ENCODE measurements around the gene BCL2L1. TPM values are rescaled to one million over a fixed set of nuclear protein-coding genes. Genes with fewer than 3 reads are reported as not detected.
"Not testable (repeated sequence)": the region's sequence is repeated elsewhere in the genome, so short reads cannot be mapped to it uniquely, and the experiment has no call there.

Gene BCL2L1
- total and polyA plus RNA-seq, 10 donors, result 18.7 to 167 (median 87.6) TPM

GRCh38 chr20:31670371-31671228, 52.1 kb downstream of the BCL2L1 start:
- WGBS, 5 donors, result 55 to 80% (median 76%) methylated on average over 9 to 10 of the region's 10 CpGs
- Histone ChIP-seq H3K4me3 (no peak overlapping the region), H3K9me3 (no peaks in the 10 kb centered on the region), H3K36me3 (peaks cover 0 to 52% (median 4%) of the 10 kb centered on the region in 6 donors), H3K27me3 (replicated peaks in 1 of 7) (no peaks in the 10 kb centered on the region), H3K4me1 (peaks cover 39 to 100% (median 89%) of the 10 kb centered on the region in 6 donors), H3K27ac (peak overlapping the region; percentile 23 to 95 (median 79))
- intact Hi-C loops (cut with DNase I; ENCODE audit: low total_unique reads), result no loop called here
- TF ChIP-seq POLR2A (IDR thresholded peaks at IDR 0.05), result no peak
- no peak for TF ChIP-seq CTCF (IDR thresholded peaks at IDR 0.05 in 8 of 11, conservative IDR thresholded peaks at IDR 0.05 in 3 of 11)
- no peak for TF ChIP-seq POLR2AphosphoS5 (IDR thresholded peaks at IDR 0.05)
- no peak for DNase-seq

DNA sequence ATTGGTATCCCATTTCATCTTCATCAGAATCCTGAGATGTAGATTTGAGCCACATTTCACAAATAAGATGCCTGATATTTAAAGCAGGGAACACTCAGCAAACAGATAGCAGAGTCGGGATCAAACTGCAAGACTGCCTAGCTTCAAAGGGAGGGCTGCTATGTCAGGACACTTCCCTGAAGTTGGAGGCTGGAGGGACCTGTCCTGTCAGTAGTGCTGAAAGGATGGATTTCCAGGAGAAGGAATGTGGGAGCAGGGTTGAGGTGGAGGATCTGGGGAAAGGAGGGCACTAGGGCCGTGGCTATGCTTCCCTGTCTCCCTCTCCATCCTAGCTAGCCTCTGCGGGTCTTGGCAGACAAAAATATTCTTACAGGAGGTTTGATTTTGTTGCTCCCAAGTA, 52.8 kb downstream of the BCL2L1 start:
- 73 to 85% (median 79%) methylated on average over 3 of the region's 3 CpGs for WGBS, 5 donors
- Histone ChIP-seq H3K4me3 (no peak overlapping the region), H3K4me1 (peaks cover 37 to 100% (median 88%) of the 10 kb centered on the region in 6 donors), H3K27me3 (replicated peaks in 1 of 7) (no peaks in the 10 kb centered on the region), H3K36me3 (peaks cover 0 to 60% (median 9%) of the 10 kb centered on the region in 6 donors), H3K27ac (peak overlapping the region in 7 of 8 donors; percentile 64 to 95 (median 81)), H3K9me3 (no peaks in the 10 kb centered on the region)
- no peak for DNase-seq
- intact Hi-C loops (cut with DNase I; ENCODE audit: low total_unique reads), result no loop called here
- TF ChIP-seq POLR2AphosphoS5 (IDR thresholded peaks at IDR 0.05) (no peak), POLR2A (IDR thresholded peaks at IDR 0.05) (no peak), CTCF (IDR thresholded peaks at IDR 0.05 in 8 of 11, conservative IDR thresholded peaks at IDR 0.05 in 3 of 11) (no peak)

DNA sequence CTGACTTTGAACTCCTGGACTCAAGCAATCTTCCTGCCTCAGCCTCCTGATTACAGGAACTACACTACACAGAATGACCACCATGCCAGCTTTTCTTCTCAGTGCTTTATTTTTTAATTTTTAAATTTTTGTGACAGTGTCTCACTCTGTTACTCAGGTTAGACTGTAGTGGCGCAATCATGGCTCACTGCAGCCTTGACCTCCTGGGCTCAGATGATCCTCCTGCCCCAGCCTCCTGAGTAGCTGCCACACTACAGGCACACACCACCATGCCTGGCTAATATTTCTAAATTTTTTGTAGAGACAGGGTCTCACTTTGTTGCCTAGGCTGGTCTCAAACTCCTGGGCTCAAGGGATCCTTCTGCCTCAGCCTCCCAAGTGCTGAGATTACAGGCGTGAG, 53.7 kb downstream of the BCL2L1 start:
- H3K4me3 ChIP-seq; H3K9me3 ChIP-seq; intact Hi-C loops (cut with DNase I; ENCODE audit: low total_unique reads); DNase-seq; H3K27me3 ChIP-seq (replicated peaks in 1 of 7): not testable (repeated sequence)
- Histone ChIP-seq H3K4me1 (peaks cover 28 to 100% (median 87%) of the 10 kb centered on the region in 6 donors), H3K27ac (peak overlapping the region in 6 of 8 donors; percentile 12 to 95 (median 83)), H3K36me3 (peaks cover 0 to 69% (median 11%) of the 10 kb centered on the region in 6 donors)
- WGBS, 5 donors, result 96 to 100% (median 98%) methylated on average over 2 of the region's 2 CpGs

- intact Hi-C loops (cut with DNase I; ENCODE audit: low total_unique reads), result no loop called here
- H3K4me1 ChIP-seq, result peaks cover 23 to 96% (median 80%) of the 10 kb centered on the region in 6 donors
Observed at GRCh38 chr20:31667315-31668285, 55.1 kb downstream of the BCL2L1 start.

More at GRCh38 chr20:31667315-31668285, 55.1 kb downstream of the BCL2L1 start:
- WGBS, 5 donors, result 53 to 71% (median 57%) methylated on average over 14 to 15 of the region's 15 CpGs
- TF ChIP-seq CTCF (IDR thresholded peaks at IDR 0.05 in 8 of 11, conservative IDR thresholded peaks at IDR 0.05 in 3 of 11) (no peak), POLR2A (IDR thresholded peaks at IDR 0.05) (no peak)
- Histone ChIP-seq H3K9me3 (no peaks in the 10 kb centered on the region), H3K27me3 (replicated peaks in 1 of 7) (no peaks in the 10 kb centered on the region), H3K36me3 (peaks cover 0 to 70% (median 11%) of the 10 kb centered on the region in 6 donors), H3K4me3 (no peak overlapping the region), H3K27ac (peak overlapping the region; percentile 35 to 95 (median 75))
- no peak for DNase-seq
